K562 (cell line): ENCODE results near the gene CMIP. TPM values are rescaled to one million over a fixed set of nuclear protein-coding genes. Genes with fewer than 3 reads are reported as not detected.
A peak's percentile ranks its signal among the peaks of the same experiment; 100 is the strongest.

Experiments used
- ATF7 ChIP-seq: fragments of 450-650 bp; IDR thresholded peaks from 2 replicates; pipeline ENCODE4 v1.7.1; 2014; ENCODE audit warnings: mild to moderate bottlenecking, moderate library complexity
- BHLHE40 ChIP-seq: IDR thresholded peaks from 2 replicates; pipeline ENCODE4 v1.6.1; 2011; ENCODE audit warnings: low read length, improper control_type of control experiment
- BRCA1 ChIP-seq, 2 experiments: fragments of 450-650 bp in 1 of 2; sonication (generic) in 1 of 2; formaldehyde crosslinking in 1 of 2; IDR thresholded peaks; 2 replicates each; pipeline versions ENCODE4 v1.5.0 to v1.6.1; 2017 to 2020; ENCODE audit warnings: mild to moderate bottlenecking in 1 of 2, missing genetic modification reagents in 1 of 2
- CBX8 ChIP-seq: fragments of 200-600 bp; sonication (generic); IDR thresholded peaks from 2 replicates; pipeline ENCODE4 v1.6.1; 2012; ENCODE audit warnings: borderline replicate concordance, mixed run types, low read depth, mild to moderate bottlenecking, moderate library complexity, mixed read lengths, low read length, control low read depth, inconsistent platforms; ENCODE audit not compliant: poor library complexity, severe bottlenecking; ENCODE audit errors: extremely low read depth
- CHD4 ChIP-seq: fragments of 200-600 bp; sonication (generic); IDR thresholded peaks from 3 replicates; pipeline ENCODE4 v1.6.1; 2012; ENCODE audit warnings: low read depth, mild to moderate bottlenecking, mixed read lengths, low read length, inconsistent platforms; ENCODE audit not compliant: insufficient read depth, insufficient replicate concordance, poor library complexity, severe bottlenecking
- EZH2 ChIP-seq: IDR thresholded peaks from 2 replicates; pipeline ENCODE4 v1.6.1; 2012; ENCODE audit warnings: low read depth, mild to moderate bottlenecking, inconsistent platforms, low read length, borderline replicate concordance
- FOXK1 ChIP-seq: sonication (generic); formaldehyde crosslinking; IDR thresholded peaks from 2 replicates; pipeline ENCODE4 v1.8.0; 2022; ENCODE audit warnings: missing genetic modification reagents, mild to moderate bottlenecking, borderline replicate concordance
- FOXK2 ChIP-seq, 2 experiments: fragments of 450-650 bp; IDR thresholded peaks in 1 of 2; conservative IDR thresholded peaks in 1 of 2; 2 replicates each; pipeline ENCODE4 v1.6.1; 2016; ENCODE audit warnings: low read depth in 2 of 2, mild to moderate bottlenecking in 1 of 2
- HNRNPUL1 ChIP-seq: fragments of 200-400 bp; formaldehyde crosslinking; IDR thresholded peaks from 2 replicates; pipeline ENCODE4 v1.6.1; 2017; ENCODE audit warnings: low read length
- MTA3 ChIP-seq: fragments of 450-650 bp; formaldehyde crosslinking; IDR thresholded peaks from 2 replicates; pipeline ENCODE4 v1.6.1; 2017; ENCODE audit warnings: mild to moderate bottlenecking, borderline replicate concordance
- NFYB ChIP-seq: IDR thresholded peaks from 2 replicates; pipeline ENCODE4 v1.6.1; 2011; ENCODE audit warnings: mild to moderate bottlenecking, moderate library complexity; ENCODE audit not compliant: insufficient read length; ENCODE audit errors: extremely low read depth
- PML ChIP-seq: IDR thresholded peaks from 2 replicates; pipeline ENCODE4 v1.6.1; 2012; ENCODE audit warnings: low read length, inconsistent platforms
- PREB ChIP-seq: sonication (generic); formaldehyde crosslinking; IDR thresholded peaks from 2 replicates; pipeline ENCODE4 v1.8.1; 2023; ENCODE audit warnings: mild to moderate bottlenecking, missing genetic modification reagents
- PTTG1 ChIP-seq: fragments of 450-650 bp; IDR thresholded peaks from 2 replicates; pipeline ENCODE4 v1.6.1; 2016; ENCODE audit warnings: low read depth, mild to moderate bottlenecking, missing genetic modification characterization, missing compliant biosample characterization
- TBL1XR1 ChIP-seq, 2 experiments: IDR thresholded peaks; 2 replicates each; pipeline ENCODE4 v1.6.1; 2012; ENCODE audit warnings: improper control_type of control experiment in 2 of 2, low read length in 2 of 2, mild to moderate bottlenecking in 1 of 2
- ZKSCAN3 ChIP-seq: fragments of 250-450 bp; sonication (Bioruptor Pico); IDR thresholded peaks from 2 replicates; pipeline ENCODE4 v1.4.0; 2020
- polyA plus RNA-seq, 8 experiments: library from polyadenylated mRNA; depleted of rRNA in 4 of 8; stranded (reverse) in 5 of 8; unstranded in 3 of 8; fragments of >200 nt; fragmentation: Nextera tagmentation in 2 of 8; fragmentation: Illumina TruSeq in 1 of 8; extraction: Ambion mirVana in 2 of 8; extraction: Trizol in 1 of 8; gene quantifications; 2 replicates each; pipeline versions ENCODE4 v1.2.1 to v1.2.3, GENCODE V29; 2011 to 2014; ENCODE audit warnings: inconsistent platforms in 1 of 8, missing spikeins in 1 of 8
- total RNA-seq, 7 experiments: library from RNA; depleted of rRNA in 6 of 7; stranded (reverse); fragments of >200 nt in 6 of 7; fragmentation: Illumina TruSeq in 2 of 7; extraction: Trizol in 2 of 7; gene quantifications; 2 replicates each; pipeline versions ENCODE4 v1.2.1 to v1.2.3, GENCODE V29; 2011 to 2021; ENCODE audit warnings: low replicate concordance in 1 of 7
- TF ChIP-seq, protein P1 (sequence below): fragments of 250-450 bp; sonication (Bioruptor Pico); IDR thresholded peaks from 2 replicates; pipeline ENCODE4 v1.5.1; 2021; ENCODE audit warnings: mild to moderate bottlenecking
- TF ChIP-seq, protein P2 (sequence below): fragments of 250-450 bp; sonication (Bioruptor Pico); IDR thresholded peaks from 2 replicates; pipeline ENCODE4 v1.5.0; 2020; ENCODE audit warnings: mild to moderate bottlenecking, borderline replicate concordance
- TF ChIP-seq, protein P3 (sequence below): fragments of 450-650 bp; IDR thresholded peaks from 2 replicates; pipeline ENCODE4 v1.6.1; 2017; ENCODE audit warnings: antibody characterized with exemption

The CMIP gene
- total and polyA plus RNA-seq, 9 of the 15 experiments (the other 6 are each of a cell fraction or from before 2014, with no cell fraction given): 0.94 to 82.5 (median 10.3) TPM

DNA sequence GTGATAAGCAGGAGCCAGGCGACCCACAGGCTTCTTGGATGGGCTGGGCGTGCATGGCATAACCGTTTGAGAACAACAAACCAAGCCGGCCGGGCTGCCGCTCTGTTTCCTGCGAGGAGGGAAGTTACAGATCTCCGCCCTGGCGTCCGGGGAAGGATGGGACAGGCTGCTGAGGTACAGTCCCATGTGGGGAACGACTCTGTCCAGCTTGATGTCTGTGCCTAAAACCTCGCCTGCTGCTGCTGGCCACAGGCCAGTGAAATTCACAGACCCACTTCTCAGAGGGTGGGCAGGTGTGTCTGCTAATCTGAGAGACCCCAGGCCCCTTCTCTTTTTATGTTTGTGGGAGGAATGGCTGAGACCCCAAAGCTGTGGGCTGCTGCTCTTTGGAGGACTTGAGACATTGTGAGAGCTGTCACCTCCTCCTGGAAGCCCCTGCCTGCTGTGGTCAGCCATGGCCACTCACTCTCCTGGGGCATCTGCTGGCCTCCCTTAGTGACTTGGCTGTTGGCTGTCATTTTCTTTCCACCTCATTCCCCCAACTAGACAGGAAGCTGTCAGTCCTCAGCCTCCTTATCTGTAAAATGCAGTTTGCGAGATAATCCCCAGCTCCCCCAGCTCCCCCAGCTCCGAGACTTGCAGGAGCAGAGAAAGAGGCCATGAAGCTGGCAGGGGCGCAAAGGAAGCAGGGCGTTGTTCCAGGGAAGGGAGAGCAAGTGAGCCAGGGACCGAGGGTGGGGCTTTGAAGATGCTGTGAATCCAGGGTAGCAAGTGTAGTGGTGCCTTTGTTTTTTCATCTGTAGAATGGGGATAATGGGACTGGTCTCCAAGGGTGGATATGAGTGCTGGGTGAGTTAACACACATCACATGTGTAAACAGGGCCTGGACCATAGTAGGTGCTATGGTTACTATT, 51.0 kb downstream of the CMIP start (continued):
- TF ChIP-seq PREB (CRISPR knock-in tag) (no peak), FOXK2 (conservative IDR thresholded peaks at IDR 0.05 in 1 of 2, IDR thresholded peaks at IDR 0.05 in 1 of 2; ENCODE audit: low read depth in 2 of 2) (peak; percentile 56 to 74; a peak in 2 of 4 replicates), NFYB (no peak), MTA3 (peak; percentile 95), ZKSCAN3 (CRISPR knock-in tag) (no peak), PML (peak; percentile 93), CBX8 (no peak), CHD4 (peak; percentile 96), ATF7 (peak; percentile 92), EZH2 (no peak), BHLHE40 (peak; percentile 57), PTTG1 (tag) (no peak), FOXK1 (CRISPR knock-in tag) (no peak), TBL1XR1 (IDR thresholded peaks at IDR 0.05; ENCODE audit: low read length in 2 of 2) (peak; percentile 89 to 97; a peak in 3 of 4 replicates), BRCA1 (IDR thresholded peaks at IDR 0.05) (no peak), BRCA1 (CRISPR knock-in tag; IDR thresholded peaks at IDR 0.05) (no peak), HNRNPUL1 (no peak)
- TF ChIP-seq, protein P1, sequence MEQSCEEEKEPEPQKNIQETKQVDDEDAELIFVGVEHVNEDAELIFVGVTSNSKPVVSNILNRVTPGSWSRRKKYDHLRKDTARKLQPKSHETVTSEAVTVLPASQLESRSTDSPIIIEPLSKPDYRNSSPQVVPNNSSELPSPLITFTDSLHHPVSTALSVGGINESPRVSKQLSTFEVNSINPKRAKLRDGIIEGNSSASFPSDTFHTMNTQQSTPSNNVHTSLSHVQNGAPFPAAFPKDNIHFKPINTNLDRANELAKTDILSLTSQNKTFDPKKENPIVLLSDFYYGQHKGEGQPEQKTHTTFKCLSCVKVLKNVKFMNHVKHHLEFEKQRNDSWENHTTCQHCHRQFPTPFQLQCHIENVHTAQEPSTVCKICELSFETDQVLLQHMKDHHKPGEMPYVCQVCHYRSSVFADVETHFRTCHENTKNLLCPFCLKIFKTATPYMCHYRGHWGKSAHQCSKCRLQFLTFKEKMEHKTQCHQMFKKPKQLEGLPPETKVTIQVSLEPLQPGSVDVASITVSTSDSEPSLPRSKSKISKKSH: no peak
- TF ChIP-seq, protein P2, sequence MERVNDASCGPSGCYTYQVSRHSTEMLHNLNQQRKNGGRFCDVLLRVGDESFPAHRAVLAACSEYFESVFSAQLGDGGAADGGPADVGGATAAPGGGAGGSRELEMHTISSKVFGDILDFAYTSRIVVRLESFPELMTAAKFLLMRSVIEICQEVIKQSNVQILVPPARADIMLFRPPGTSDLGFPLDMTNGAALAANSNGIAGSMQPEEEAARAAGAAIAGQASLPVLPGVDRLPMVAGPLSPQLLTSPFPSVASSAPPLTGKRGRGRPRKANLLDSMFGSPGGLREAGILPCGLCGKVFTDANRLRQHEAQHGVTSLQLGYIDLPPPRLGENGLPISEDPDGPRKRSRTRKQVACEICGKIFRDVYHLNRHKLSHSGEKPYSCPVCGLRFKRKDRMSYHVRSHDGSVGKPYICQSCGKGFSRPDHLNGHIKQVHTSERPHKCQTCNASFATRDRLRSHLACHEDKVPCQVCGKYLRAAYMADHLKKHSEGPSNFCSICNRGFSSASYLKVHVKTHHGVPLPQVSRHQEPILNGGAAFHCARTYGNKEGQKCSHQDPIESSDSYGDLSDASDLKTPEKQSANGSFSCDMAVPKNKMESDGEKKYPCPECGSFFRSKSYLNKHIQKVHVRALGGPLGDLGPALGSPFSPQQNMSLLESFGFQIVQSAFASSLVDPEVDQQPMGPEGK (CRISPR knock-in tag): no peak; the same call in 1 of the 2 replicates
- TF ChIP-seq, protein P3, sequence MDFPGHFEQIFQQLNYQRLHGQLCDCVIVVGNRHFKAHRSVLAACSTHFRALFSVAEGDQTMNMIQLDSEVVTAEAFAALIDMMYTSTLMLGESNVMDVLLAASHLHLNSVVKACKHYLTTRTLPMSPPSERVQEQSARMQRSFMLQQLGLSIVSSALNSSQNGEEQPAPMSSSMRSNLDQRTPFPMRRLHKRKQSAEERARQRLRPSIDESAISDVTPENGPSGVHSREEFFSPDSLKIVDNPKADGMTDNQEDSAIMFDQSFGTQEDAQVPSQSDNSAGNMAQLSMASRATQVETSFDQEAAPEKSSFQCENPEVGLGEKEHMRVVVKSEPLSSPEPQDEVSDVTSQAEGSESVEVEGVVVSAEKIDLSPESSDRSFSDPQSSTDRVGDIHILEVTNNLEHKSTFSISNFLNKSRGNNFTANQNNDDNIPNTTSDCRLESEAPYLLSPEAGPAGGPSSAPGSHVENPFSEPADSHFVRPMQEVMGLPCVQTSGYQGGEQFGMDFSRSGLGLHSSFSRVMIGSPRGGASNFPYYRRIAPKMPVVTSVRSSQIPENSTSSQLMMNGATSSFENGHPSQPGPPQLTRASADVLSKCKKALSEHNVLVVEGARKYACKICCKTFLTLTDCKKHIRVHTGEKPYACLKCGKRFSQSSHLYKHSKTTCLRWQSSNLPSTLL: no peak
